ENCODE data around the gene CAPZA2.

- no peak for TF ChIP-seq RARB (CRISPR knock-in tag; IDR thresholded peaks at IDR 0.05)
- TF ChIP-seq ZFP30 (CRISPR knock-in tag; IDR thresholded peaks at IDR 0.05), result no peak
- TF ChIP-seq PATZ1 (CRISPR knock-in tag; IDR thresholded peaks at IDR 0.05; ENCODE audit: borderline replicate concordance), result no peak
- no peak for TF ChIP-seq POU6F1 (CRISPR knock-in tag; IDR thresholded peaks at IDR 0.05; ENCODE audit: borderline replicate concordance, low read depth)
- no peak for TF ChIP-seq CREB5 (CRISPR knock-in tag; IDR thresholded peaks at IDR 0.05; ENCODE audit: low read depth)
- no peak for TF ChIP-seq ZFP3 (CRISPR knock-in tag; IDR thresholded peaks at IDR 0.05)
- TF ChIP-seq SNAI2 (CRISPR knock-in tag; IDR thresholded peaks at IDR 0.05), result no peak
- no peak for TF ChIP-seq TCF4 (CRISPR knock-in tag; IDR thresholded peaks at IDR 0.05; ENCODE audit: borderline replicate concordance)
- no peak for TF ChIP-seq ZC3H10 (CRISPR knock-in tag; IDR thresholded peaks at IDR 0.05)
Observed at GRCh38 chr7:116836048-116836447, 26.3 kb upstream of the CAPZA2 start.

Measured in SK-N-SH treated with all-trans-retinoic acid at 6 μM for 48 hours (cell line).